HG03045 (cell line): ENCODE data around the gene AGAP3.

Source experiments
- ATAC-seq: cut with Tn5 transposase; IDR thresholded peaks from one replicate; pipeline ENCODE4 v1.9.1; 2021; ENCODE audit warnings: mild to moderate bottlenecking, moderate library complexity; ENCODE audit not compliant: unreplicated experiment

AGAP3 gene

DNA sequence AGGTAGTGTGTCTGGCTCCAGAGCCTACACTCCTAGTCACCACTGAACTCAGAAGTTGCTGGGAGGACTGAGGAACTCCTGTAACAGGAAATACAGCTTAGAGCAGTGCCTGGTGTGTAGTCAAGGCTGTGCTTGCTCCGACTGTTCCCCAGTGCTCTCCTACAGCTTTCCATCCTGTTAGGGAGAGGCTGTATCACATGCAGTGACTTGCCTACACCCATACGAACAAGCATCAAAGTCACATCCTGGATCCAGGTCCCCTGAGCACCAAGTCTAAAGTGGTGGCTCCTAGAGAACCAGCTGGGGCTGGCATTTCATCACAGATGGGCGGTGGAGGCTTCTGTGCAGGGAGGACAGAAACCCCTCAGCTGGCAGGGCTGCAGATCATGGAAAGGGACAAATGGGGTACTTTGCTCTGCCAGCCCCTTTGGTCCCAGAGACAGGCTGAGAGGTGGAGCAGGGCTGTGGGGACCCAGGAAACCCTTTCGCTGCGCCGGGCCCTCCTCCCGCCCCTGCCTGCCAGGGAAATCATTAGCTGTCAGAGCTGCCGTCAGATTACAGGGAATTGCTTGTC is 93.1 kb downstream of the AGAP3 start:
- ATAC-seq, result no peak

DNA sequence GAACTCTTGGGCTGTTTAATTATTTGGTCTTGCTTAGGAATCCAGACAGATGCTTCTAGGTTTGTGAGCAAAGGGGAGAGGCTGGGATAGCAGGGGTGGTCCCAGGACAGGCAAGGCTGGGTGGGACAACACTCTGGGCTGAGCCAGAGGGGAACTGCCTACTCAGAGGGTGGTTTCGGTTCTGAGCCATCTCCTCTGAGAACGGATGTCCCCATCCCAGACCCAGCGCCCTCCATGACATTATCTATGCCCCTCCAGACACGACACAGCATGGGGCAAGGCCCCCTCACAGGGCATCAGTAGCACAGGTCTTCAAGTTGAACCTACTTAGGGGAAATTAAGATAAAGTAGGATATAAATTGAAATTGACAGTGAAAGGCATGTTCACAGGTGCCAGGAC is 93.7 kb downstream of the AGAP3 start:
- no peak for ATAC-seq

DNA sequence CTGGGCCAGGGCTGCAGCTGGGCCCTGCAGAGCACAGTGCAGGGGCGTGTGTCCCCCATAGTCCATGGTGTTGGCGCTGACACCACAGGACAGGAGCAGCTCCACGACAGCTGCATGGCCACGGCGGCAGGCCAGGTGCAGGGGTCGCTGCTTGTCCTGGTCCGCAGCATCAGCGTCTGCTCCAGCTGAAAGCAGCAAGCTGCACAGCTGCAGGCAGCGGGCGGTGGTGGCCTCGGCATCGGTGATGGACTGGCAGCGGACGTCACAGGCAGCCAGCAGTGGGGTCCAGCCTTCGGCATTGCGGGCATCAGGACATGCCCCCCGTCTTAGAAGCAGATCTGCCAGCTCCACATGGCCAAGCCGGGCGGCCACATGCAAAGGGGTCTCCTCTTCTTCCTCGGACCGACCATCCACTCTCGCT is 94.7 kb downstream of the AGAP3 start:
- no peak for ATAC-seq

DNA sequence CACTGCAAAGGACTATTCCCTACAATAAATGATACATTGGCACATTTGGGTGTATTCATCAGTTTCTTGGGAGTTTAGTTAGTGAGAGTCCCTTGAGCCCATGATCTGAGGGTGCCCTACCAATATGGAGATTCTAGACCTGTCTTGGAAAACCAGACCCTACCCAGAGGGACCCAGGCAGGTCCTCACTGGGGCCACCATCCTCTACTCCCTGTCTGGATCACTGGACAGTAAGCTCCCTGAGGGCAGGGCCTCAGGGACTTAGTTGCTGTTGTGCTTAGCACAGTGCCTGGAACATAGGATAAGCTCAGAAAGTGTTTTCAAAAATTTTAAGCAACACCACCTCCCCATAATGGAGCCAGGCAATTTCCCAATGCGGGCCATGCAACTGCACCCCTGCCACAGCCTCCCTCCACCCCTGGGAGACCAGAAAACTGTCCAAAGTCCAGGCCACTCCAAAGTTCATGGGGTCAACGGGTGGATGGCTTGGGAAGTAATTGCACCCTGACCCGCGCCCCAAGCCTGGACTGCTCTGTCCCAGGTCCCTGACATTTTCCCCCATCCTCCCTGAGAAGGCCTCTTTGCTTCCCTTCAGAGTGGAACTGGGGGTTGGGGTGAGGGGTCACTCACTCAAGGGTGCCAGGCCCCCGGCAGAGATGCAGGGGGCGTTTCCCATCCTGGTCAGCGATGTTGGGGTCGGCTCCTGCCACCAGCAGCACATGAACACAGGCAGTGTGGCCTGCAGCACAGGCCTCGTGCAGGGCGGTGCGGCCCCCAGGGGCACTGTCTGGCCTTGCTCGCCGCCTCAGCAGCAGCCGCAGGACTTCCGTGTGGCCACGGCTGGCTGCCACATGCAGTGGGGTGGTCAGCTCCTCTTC is 99.7 kb downstream of the AGAP3 start:
- no peak for ATAC-seq

DNA sequence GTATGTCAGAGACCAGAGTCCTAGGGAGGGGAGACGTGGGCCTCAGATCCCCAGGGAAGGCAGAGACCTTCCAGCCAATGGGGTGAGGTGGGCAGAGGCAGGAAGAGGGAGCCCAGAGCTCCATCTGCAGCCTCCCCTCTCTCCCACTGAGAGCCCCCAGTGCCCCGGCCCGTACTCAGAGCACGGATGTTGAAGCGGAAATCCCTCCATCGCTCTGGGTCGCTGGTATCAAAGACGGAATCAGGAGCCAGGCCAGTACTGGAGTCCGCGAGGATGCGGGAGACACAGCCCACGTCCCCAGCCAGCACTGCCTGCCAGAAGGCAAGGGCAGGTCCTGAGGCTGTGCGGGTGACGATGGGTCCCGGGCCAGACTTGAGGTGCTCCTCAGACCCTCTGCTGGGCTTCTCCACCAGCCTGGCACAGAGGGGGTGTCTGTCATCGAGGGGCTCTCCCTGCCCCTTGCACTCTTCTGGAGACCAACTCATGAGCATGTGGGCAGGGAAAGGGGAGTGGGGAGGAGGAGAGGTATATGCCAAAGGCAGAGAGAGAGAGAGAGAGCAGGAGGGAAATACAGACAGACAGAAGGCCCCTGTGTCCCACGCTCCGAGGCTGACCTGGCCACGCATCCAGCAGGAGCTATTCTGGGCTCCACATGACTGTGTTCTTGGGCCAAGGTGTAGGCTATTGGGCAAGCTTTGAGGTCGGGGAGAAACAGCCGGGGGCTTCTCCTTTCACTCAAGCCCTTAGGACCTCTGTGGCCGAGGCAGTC is 100.5 kb downstream of the AGAP3 start, which contains the start of gene ASB10:
Gene ASB10, minus strand, starts transcription at position 611 of the 769 bp plus-strand sequence. Its CDS starts 120 bp downstream, at position 491.
- no peak for ATAC-seq

DNA sequence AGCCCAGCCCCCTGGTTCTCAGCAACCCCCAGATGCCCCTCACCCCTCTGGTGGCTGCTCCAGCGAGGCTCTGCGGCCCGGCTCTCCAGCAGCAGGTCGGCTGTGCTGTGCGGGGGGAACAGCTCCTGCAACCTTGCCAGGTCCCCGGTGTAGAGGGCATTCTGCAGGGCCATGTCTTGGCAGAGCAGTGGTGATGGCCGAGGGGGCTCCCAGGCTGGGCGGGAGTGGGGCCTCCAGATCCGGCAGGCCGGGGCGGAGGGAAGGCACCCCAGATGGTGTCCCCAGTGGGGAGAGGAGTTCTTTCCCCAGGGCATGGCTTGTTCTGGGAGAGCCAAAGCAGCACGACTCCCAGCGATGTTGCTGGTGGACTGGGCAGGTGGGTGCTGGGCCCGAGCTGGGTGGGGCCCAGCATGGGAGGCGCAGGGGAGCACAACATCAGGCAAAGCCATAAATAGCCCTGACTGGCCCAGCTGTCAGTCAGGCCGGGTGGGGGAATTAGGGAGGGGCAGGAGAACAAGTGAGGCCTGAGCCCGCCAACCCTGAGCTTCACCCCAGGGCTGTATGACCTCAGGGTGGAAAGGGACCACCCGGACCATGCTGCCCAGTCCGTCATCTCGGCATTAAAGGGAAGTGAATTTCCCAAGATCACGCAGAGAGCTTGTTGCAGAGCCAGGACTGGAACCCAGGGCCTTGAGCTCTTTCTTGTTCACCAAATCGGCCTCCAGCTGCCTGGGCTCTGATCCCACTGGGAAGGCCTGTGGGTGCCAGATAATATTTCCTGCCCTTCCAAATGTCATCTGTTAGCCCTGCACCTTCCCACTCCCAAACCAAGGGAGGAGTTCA is 101.4 kb downstream of the AGAP3 start:
- ATAC-seq, result no peak

DNA sequence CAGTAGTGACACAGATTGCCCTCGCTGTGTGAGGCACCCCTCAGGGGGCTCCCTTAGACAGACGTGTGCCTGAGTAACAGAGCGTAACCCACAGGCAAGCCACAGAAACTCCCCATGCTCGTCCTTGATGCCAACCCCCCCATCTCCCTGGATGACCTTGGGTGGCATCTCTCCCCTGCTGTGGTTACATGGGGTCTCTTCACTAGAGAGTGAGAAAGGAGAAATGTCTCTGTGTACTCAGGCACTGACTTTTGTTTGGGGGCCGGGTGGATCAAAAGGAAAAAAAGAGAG is 101.9 kb downstream of the AGAP3 start:
- ATAC-seq, result no peak

DNA sequence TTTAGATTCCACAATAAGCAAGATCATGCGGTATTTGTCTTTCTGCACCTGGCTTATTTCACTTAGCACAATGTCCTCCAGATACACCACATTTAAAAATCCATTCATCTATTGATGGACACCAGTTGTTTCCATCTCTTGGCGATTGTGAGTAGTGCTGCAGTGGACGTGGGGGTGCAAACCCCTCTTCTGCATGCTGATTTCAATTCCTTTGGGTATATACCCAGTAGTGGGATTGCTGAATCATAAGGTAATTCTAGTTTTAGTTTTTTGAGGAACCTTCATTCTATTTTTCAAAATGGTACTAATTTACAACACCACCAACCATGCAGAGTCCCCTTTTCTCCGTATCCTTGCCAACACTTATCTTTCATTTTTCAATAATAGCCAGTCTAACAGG is 102.8 kb downstream of the AGAP3 start:
- no peak for ATAC-seq

DNA sequence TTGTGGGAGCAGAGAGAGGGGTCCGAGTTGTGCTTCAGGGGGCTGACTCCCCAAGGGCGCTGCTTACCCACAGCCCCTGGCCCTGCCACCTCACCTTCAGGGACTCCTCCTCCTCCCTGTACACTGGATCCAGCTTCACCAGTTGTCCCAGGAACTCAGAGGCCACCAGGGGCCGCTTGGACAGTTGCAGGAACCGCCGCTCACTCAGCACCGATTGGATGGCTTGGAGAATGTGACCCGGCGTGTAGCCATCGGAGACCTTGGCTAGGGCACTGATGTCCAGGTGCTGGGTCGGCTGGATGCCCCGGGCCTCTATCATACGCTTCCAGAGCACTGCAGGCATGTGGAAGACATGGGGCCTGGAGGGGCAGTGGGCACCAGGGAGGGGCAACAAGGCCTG is 105.3 kb downstream of the AGAP3 start:
- ATAC-seq, result no peak

DNA sequence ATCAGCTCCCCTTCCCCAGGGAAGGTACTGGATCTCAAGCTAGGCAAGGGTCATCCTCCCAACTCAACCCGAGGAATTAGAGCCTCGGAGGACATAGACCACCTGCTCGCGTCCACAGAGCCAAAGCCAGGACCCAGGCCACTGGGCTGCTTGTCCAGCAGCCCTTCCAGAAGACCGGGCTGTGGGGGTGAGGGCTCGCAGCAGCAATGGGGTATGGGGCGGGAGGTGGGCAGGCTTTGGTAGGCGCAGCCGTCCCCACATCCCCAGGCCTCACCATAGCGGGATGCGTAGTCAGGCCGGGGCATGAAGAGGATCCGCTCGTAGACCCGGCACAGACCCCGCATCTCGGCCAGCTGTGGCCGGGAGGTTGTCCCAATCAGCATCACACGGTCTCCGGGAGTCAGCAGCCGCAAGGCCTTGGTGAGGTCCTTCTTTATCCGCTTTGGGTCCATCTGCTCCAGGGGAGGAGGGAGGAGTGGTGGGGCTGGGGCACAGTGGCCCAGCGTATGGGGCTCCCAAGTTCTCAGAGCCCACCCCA is 105.8 kb downstream of the AGAP3 start:
- no peak for ATAC-seq

DNA sequence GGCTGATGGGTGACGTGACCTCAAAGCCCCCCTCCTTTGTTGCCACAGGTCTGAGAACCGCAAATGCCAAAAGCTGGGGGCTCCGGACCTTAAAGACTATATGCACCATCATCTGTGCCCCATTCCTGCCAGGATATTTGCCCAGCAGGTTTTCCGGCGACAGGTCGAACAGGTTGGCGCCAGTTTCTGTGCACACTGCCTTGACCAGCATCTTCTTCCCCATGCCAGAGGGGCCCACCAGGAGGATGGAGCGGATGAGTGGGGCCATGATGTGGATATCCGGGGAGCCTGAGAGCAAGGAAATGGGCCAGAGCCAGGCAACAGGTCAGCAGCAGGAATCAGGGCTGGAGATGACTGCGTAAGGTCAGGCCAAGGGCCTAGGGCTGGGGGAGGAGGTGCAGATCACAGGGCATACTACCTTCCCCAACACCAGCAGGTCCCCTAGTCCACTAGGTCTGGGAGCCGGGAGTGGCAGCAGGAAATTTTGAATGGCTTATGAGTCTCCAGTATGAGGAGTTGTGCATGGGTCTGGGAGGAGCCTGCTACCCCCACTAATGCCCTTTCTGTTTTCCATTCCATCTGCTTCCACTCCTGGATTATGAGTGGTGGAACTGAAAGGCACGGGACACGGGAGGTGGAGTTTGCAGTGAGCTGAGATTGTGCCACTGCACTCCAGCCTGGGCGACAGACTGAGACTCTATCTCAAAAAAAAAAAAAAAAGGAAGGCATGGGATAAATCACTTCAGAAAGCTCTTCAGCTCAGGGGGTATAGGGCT is 107.1 kb downstream of the AGAP3 start:
- no peak for ATAC-seq
